Progenitor cell of endocrine pancreas (in vitro differentiated cells): Measurements from ENCODE around the gene FOXN4. TPM values are rescaled to one million over a fixed set of nuclear protein-coding genes. Genes with fewer than 3 reads are reported as not detected.

Experiments used
- DNase-seq: peaks from one replicate; pipeline ENCODE4 v3.0.0; 2021; ENCODE audit warnings: low spot score; ENCODE audit not compliant: unreplicated experiment
- H3K27ac Mint-ChIP-seq: 2 replicates; pipeline ENCODE4 v1.8.0; 2021; ENCODE audit warnings: mild to moderate bottlenecking, moderate library complexity, mixed read lengths
- H3K27me3 Mint-ChIP-seq: 2 replicates; pipeline ENCODE4 v1.8.0; 2021; ENCODE audit warnings: mixed read lengths
- H3K36me3 Mint-ChIP-seq: 2 replicates; pipeline ENCODE4 v1.8.0; 2022; ENCODE audit warnings: mixed read lengths; ENCODE audit not compliant: insufficient read depth
- H3K4me1 Mint-ChIP-seq: 2 replicates; pipeline ENCODE4 v1.8.0; 2021; ENCODE audit warnings: low read depth, mixed read lengths
- H3K4me3 Mint-ChIP-seq: 2 replicates; pipeline ENCODE4 v1.8.0; 2021; ENCODE audit warnings: low read depth, mild to moderate bottlenecking, moderate library complexity, mixed read lengths
- H3K9me3 Mint-ChIP-seq: 2 replicates; pipeline ENCODE4 v1.8.0; 2021; ENCODE audit warnings: low read depth, mixed read lengths
- CTCF ChIP-seq: fragments of 200-600 bp; sonication (generic); IDR thresholded peaks from one replicate; pipeline ENCODE4 v1.5.0; 2021; ENCODE audit warnings: antibody characterized with exemption, mild to moderate bottlenecking; ENCODE audit not compliant: unreplicated experiment
- total RNA-seq: library from RNA; stranded (reverse); gene quantifications from 2 replicates; pipeline ENCODE4 v1.2.1, GENCODE V29; 2021

Gene FOXN4
- total RNA-seq, 1 donor from 2014 or later = 0.34 TPM

GRCh38 chr12:109247831-109248654 lies 61.0 kb downstream of the FOXN4 start:
- Mint-ChIP-seq H3K27ac (no peak overlapping the region), H3K27me3 (no peaks in the 10 kb centered on the region), H3K36me3 (peaks cover 20% of the 10 kb centered on the region), H3K9me3 (peaks cover 3% of the 10 kb centered on the region), H3K4me1 (no peaks in the 10 kb centered on the region), H3K4me3 (no peak overlapping the region)
- no peak for TF ChIP-seq CTCF
- no peak for DNase-seq

- Mint-ChIP-seq H3K4me1 (no peaks in the 10 kb centered on the region), H3K36me3 (peaks cover 15% of the 10 kb centered on the region), H3K9me3 (no peaks in the 10 kb centered on the region), H3K27ac (no peak overlapping the region), H3K4me3 (no peak overlapping the region), H3K27me3 (no peaks in the 10 kb centered on the region)
- no peak for DNase-seq
- no peak for TF ChIP-seq CTCF
These were observed 62.9 kb downstream of the FOXN4 start for GRCh38 chr12:109246221-109246620.

- Mint-ChIP-seq H3K4me1 (no peaks in the 10 kb centered on the region), H3K9me3 (no peaks in the 10 kb centered on the region), H3K27ac (no peak overlapping the region), H3K36me3 (peaks cover 15% of the 10 kb centered on the region), H3K4me3 (no peak overlapping the region), H3K27me3 (no peaks in the 10 kb centered on the region)
- no peak for DNase-seq
- TF ChIP-seq CTCF = no peak
These were observed 65.0 kb downstream of the FOXN4 start for GRCh38 chr12:109244073-109244472.

GRCh38 chr12:109241936-109242335 lies 67.1 kb downstream of the FOXN4 start:
- Mint-ChIP-seq H3K4me1 (no peaks in the 10 kb centered on the region), H3K27ac (no peak overlapping the region), H3K36me3 (peaks cover 19% of the 10 kb centered on the region), H3K9me3 (no peaks in the 10 kb centered on the region), H3K4me3 (no peak overlapping the region), H3K27me3 (no peaks in the 10 kb centered on the region)
- TF ChIP-seq CTCF = no peak
- no peak for DNase-seq

GRCh38 chr12:109240365-109240764 lies 68.7 kb downstream of the FOXN4 start:
- no peaks in the 10 kb centered on the region for H3K4me1 Mint-ChIP-seq
- TF ChIP-seq CTCF = no peak
- H3K4me3 Mint-ChIP-seq = no peak overlapping the region
- H3K27me3 Mint-ChIP-seq = no peaks in the 10 kb centered on the region
- no peak for DNase-seq
- H3K27ac Mint-ChIP-seq = no peak overlapping the region
- H3K9me3 Mint-ChIP-seq = no peaks in the 10 kb centered on the region
- peaks cover 18% of the 10 kb centered on the region for H3K36me3 Mint-ChIP-seq
